Keratinocyte (primary cell): ENCODE results near the gene ERRFI1. TPM values are rescaled to one million over a fixed set of nuclear protein-coding genes. Genes with fewer than 3 reads are reported as not detected.

Source experiments
- DNase-seq: peaks from one replicate; pipeline ENCODE4 v3.0.0-alpha.2; 2011; ENCODE audit warnings: low read depth, missing footprints, low spot score
- FAIRE-seq: peaks from 2 replicates; lab custom pipeline; 2011; peaks lifted over from hg19 to GRCh38; lab: Jason Lieb, UNC
- H2AFZ ChIP-seq: 2 replicates; pipeline ENCODE4 v1.6.0; 2012; ENCODE audit warnings: low read length, control low read depth, inconsistent platforms; ENCODE audit not compliant: control insufficient read depth
- H3K27ac ChIP-seq: 2 replicates; pipeline ENCODE4 v1.5.1; 2011; ENCODE audit warnings: low read length; ENCODE audit not compliant: control insufficient read depth, insufficient read depth
- H3K27me3 ChIP-seq: 3 replicates; pipeline ENCODE4 v1.6.0; 2011; ENCODE audit warnings: low read length; ENCODE audit not compliant: control insufficient read depth, insufficient read depth; ENCODE audit errors: extremely low read depth
- H3K36me3 ChIP-seq, 2 experiments: 2 replicates in 1 of 2; 3 replicates in 1 of 2; pipeline ENCODE4 v1.5.1; 2011; ENCODE audit warnings: low read length in 2 of 2, mild to moderate bottlenecking in 1 of 2; ENCODE audit not compliant: control insufficient read depth in 2 of 2, insufficient read depth in 2 of 2; ENCODE audit errors: extremely low read depth in 1 of 2
- H3K4me1 ChIP-seq: 3 replicates; pipeline ENCODE4 v1.5.1; 2011; ENCODE audit warnings: low read length; ENCODE audit not compliant: control insufficient read depth, insufficient read depth; ENCODE audit errors: extremely low read depth
- H3K4me2 ChIP-seq: 3 replicates; pipeline ENCODE4 v1.6.0; 2011; ENCODE audit warnings: low read depth, low read length; ENCODE audit not compliant: control insufficient read depth, insufficient read depth; ENCODE audit errors: extremely low read depth
- H3K4me3 ChIP-seq, 3 experiments: fragments of 200-600 bp in 1 of 3; sonication (generic) in 1 of 3; 2 replicates in 2 of 3; 3 replicates in 1 of 3; pipeline ENCODE4 v1.5.1; 2011 to 2016; ENCODE audit warnings: low read length in 3 of 3, mild to moderate bottlenecking in 3 of 3, control low read depth in 2 of 3, inconsistent platforms in 1 of 3, low read depth in 1 of 3, mixed read lengths in 1 of 3, mixed run types in 1 of 3, moderate library complexity in 1 of 3; ENCODE audit not compliant: control insufficient read depth in 2 of 3, insufficient read depth in 2 of 3; ENCODE audit errors: extremely low read depth in 1 of 3
- H3K79me2 ChIP-seq: 2 replicates; pipeline ENCODE4 v1.6.0; 2012; ENCODE audit warnings: low read length; ENCODE audit not compliant: control insufficient read depth, insufficient read depth
- H3K9ac ChIP-seq: 3 replicates; pipeline ENCODE4 v1.6.0; 2011; ENCODE audit warnings: low read length; ENCODE audit not compliant: control insufficient read depth, insufficient read depth; ENCODE audit errors: extremely low read depth
- H3K9me1 ChIP-seq: 3 replicates; pipeline ENCODE4 v1.6.0; 2011; ENCODE audit warnings: low read length; ENCODE audit not compliant: control insufficient read depth, insufficient read depth; ENCODE audit errors: extremely low read depth
- H3K9me3 ChIP-seq: 2 replicates; pipeline ENCODE4 v1.5.1; 2012; ENCODE audit warnings: low read depth, low read length; ENCODE audit not compliant: control insufficient read depth
- H4K20me1 ChIP-seq: 3 replicates; pipeline ENCODE4 v1.6.0; 2011; ENCODE audit warnings: low read length; ENCODE audit not compliant: control insufficient read depth, insufficient read depth; ENCODE audit errors: extremely low read depth
- EZH2 ChIP-seq: IDR thresholded peaks from one replicate; pipeline ENCODE4 v1.6.1; 2012; ENCODE audit warnings: inconsistent platforms, mild to moderate bottlenecking, low read length, moderate library complexity
- dilution Hi-C: fragments of 300-500 bp; cut with MboI; formaldehyde crosslinking; loops from one replicate; pipeline ENCODE4 v1.7.0; 2020; ENCODE audit warnings: low sequenced_read_pairs; ENCODE audit not compliant: extremely low pct_ligation_motif_present
- polyA plus RNA-seq, 5 experiments: library from polyadenylated mRNA; depleted of rRNA in 3 of 5; stranded (reverse) in 3 of 5; stranded (forward) in 1 of 5; unstranded in 1 of 5; fragments of >200 nt; gene quantifications; 1 replicate in 1 of 5; 2 replicates in 3 of 5; 3 replicates in 1 of 5; pipeline versions ENCODE4 v1.2.1 to v1.2.3, GENCODE V29; 2011 to 2012; ENCODE audit warnings: missing spikeins in 2 of 5, low read depth in 1 of 5, low replicate concordance in 1 of 5
- TF ChIP-seq, protein P1 (sequence below), 3 experiments: IDR thresholded peaks in 1 of 3; conservative IDR thresholded peaks in 1 of 3; optimal IDR thresholded peaks in 1 of 3; 2 replicates in 2 of 3; 3 replicates in 1 of 3; pipeline versions ENCODE3 to v1.5.1; 2011; ENCODE audit warnings: low read length in 3 of 3, mild to moderate bottlenecking in 3 of 3, moderate library complexity in 2 of 3, control low read depth in 1 of 3, inconsistent platforms in 1 of 3; ENCODE audit not compliant: insufficient read depth in 2 of 3; ENCODE audit errors: extremely low read depth in 1 of 3

The ERRFI1 gene
- polyA plus RNA-seq, 1 donor (not counting 4 experiments of a cell fraction or from before 2014, with no cell fraction given) = 130 TPM

DNA sequence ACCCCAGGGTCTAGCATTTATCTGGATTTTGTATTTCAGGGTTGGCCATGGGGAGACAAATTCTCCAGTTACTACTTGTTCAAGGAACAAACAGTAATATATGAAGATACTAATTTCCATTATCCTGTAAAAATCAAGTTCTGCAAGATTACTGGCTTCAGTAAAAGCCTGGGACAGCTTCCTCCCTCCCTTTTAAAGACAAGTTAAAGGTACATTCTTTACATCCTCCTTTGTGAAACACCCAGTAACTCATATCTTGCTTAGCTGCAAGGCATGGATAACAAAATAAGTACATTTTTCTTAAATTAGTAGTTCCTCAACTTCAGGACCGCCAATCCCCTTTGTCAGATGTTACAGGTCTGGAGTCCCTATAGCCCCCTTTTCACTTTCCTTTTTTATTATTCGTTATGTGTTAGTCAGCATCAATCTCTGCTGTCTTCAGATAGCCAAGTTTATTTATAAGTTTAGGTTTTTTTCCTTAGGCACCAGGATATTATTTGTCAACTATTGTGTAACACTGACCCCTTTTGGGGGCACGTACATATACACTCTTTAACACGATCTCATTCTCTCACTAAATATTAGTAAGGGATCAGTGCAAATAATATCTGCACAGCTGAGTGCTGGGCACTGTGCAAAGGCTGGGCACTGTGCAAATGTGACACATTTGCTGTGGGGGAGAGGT lies 9.8 kb downstream of the ERRFI1 start:
- Histone ChIP-seq H3K4me3 (peak overlapping the region in 2 of 3 experiments; percentile 1 to 13), H2AFZ (no peak overlapping the region), H3K9me3 (no peaks in the 10 kb centered on the region), H3K9ac (no peak overlapping the region), H4K20me1 (peaks cover 23% of the 10 kb centered on the region), H3K36me3 (peaks cover 16 to 52% of the 10 kb centered on the region in 2 experiments), H3K4me2 (peak overlapping the region; percentile 97), H3K79me2 (peaks cover 90% of the 10 kb centered on the region), H3K27me3 (no peaks in the 10 kb centered on the region), H3K27ac (peak overlapping the region; percentile 7), H3K4me1 (peaks cover 76% of the 10 kb centered on the region), H3K9me1 (peaks cover 8% of the 10 kb centered on the region)
- dilution Hi-C loops = loop anchor here (25.0 kb wide), 1 partner anchor 296 kb away; the partner anchor contains the start of gene SLC45A1
- DNase-seq = no peak
- no peak for FAIRE-seq
- no peak for TF ChIP-seq EZH2
- TF ChIP-seq, protein P1, sequence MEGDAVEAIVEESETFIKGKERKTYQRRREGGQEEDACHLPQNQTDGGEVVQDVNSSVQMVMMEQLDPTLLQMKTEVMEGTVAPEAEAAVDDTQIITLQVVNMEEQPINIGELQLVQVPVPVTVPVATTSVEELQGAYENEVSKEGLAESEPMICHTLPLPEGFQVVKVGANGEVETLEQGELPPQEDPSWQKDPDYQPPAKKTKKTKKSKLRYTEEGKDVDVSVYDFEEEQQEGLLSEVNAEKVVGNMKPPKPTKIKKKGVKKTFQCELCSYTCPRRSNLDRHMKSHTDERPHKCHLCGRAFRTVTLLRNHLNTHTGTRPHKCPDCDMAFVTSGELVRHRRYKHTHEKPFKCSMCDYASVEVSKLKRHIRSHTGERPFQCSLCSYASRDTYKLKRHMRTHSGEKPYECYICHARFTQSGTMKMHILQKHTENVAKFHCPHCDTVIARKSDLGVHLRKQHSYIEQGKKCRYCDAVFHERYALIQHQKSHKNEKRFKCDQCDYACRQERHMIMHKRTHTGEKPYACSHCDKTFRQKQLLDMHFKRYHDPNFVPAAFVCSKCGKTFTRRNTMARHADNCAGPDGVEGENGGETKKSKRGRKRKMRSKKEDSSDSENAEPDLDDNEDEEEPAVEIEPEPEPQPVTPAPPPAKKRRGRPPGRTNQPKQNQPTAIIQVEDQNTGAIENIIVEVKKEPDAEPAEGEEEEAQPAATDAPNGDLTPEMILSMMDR (optimal IDR thresholded peaks at IDR 0.05 in 1 of 3, IDR thresholded peaks at IDR 0.05 in 1 of 3, conservative IDR thresholded peaks at IDR 0.05 in 1 of 3; ENCODE audit: extremely low read depth in 1 of 3, insufficient read depth in 2 of 3, low read length in 3 of 3) = no peak

DNA sequence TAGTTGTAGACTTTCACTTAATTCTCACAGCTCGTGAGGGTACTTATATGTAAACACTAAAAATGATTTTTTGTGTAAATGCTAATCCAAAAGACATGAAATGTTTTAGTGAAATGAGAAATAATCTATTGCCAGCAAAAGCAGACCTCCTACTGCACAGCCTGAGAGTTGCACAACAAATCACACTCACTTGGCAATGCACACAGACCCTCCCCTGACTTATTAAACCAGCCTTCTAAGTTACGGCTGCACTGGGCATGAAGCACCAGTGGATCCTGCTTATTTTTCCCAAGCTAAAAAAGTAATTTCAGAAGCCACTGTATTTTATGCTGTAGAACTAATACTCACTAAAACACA lies 10.3 kb downstream of the ERRFI1 start:
- Histone ChIP-seq H4K20me1 (peaks cover 20% of the 10 kb centered on the region), H3K9me3 (no peaks in the 10 kb centered on the region), H3K79me2 (peaks cover 88% of the 10 kb centered on the region), H3K4me3 (peak overlapping the region in 1 of 3 experiments; percentile 1), H3K27me3 (no peaks in the 10 kb centered on the region), H2AFZ (no peak overlapping the region), H3K9me1 (peaks cover 8% of the 10 kb centered on the region), H3K4me2 (peak overlapping the region; percentile 97), H3K9ac (no peak overlapping the region), H3K36me3 (peaks cover 20 to 57% of the 10 kb centered on the region in 2 experiments), H3K4me1 (peaks cover 70% of the 10 kb centered on the region), H3K27ac (peak overlapping the region; percentile 59)
- dilution Hi-C loops = loop anchor here (25.0 kb wide), 1 partner anchor 297 kb away; the partner anchor contains the start of gene SLC45A1
- DNase-seq = no peak
- TF ChIP-seq EZH2 = no peak
- TF ChIP-seq, protein P1 (optimal IDR thresholded peaks at IDR 0.05 in 1 of 3, IDR thresholded peaks at IDR 0.05 in 1 of 3, conservative IDR thresholded peaks at IDR 0.05 in 1 of 3; ENCODE audit: extremely low read depth in 1 of 3, insufficient read depth in 2 of 3, low read length in 3 of 3) = no peak
- no peak for FAIRE-seq
